RWPE2 (cell line): Measurements from ENCODE around the gene ZNF579.

Experiments used
- ATAC-seq: fragments of 200-7000 bp; cut with Tn5 transposase; 3 replicates; pipeline ENCODE4 v1.9.1; 2021; ENCODE audit warnings: low read depth
- DNase-seq: peaks from one replicate; pipeline ENCODE4 v3.0.0-alpha.2; 2020; ENCODE audit warnings: low spot score
- H3K27ac ChIP-seq: fragments of 450-650 bp; 2 replicates; pipeline ENCODE4 v1.5.1; 2017; ENCODE audit warnings: mild to moderate bottlenecking; ENCODE audit not compliant: poor library complexity, severe bottlenecking
- H3K27me3 ChIP-seq: fragments of 250-450 bp; sonication (Bioruptor Pico); 2 replicates; pipeline ENCODE4 v1.5.1; 2021; ENCODE audit warnings: mild to moderate bottlenecking, moderate library complexity; ENCODE audit not compliant: insufficient read depth, poor library complexity, severe bottlenecking
- H3K36me3 ChIP-seq: fragments of 250-450 bp; sonication (Bioruptor Pico); 2 replicates; pipeline ENCODE4 v1.5.1; 2020; ENCODE audit warnings: low read depth, mild to moderate bottlenecking, moderate library complexity
- H3K4me1 ChIP-seq: fragments of 250-450 bp; sonication (Bioruptor Pico); 2 replicates; pipeline ENCODE4 v1.5.1; 2021; ENCODE audit warnings: mild to moderate bottlenecking, moderate library complexity; ENCODE audit not compliant: insufficient read depth, poor library complexity, severe bottlenecking
- H3K4me3 ChIP-seq: fragments of 250-450 bp; sonication (Bioruptor Pico); 2 replicates; pipeline ENCODE4 v1.5.1; 2021; ENCODE audit warnings: mild to moderate bottlenecking, moderate library complexity; ENCODE audit not compliant: severe bottlenecking
- H3K9me3 ChIP-seq: fragments of 250-450 bp; sonication (Bioruptor Pico); 2 replicates; pipeline ENCODE4 v1.5.1; 2021; ENCODE audit warnings: mild to moderate bottlenecking, moderate library complexity; ENCODE audit not compliant: severe bottlenecking
- CTCF ChIP-seq: fragments of 450-650 bp; IDR thresholded peaks from one replicate; pipeline ENCODE4 v1.5.1; 2017; ENCODE audit warnings: mild to moderate bottlenecking, moderate library complexity; ENCODE audit not compliant: poor library complexity, severe bottlenecking

The ZNF579 gene

GRCh38 chr19:55554302-55554701 is 26.3 kb downstream of the ZNF579 start:
- TF ChIP-seq CTCF: no peak
- Histone ChIP-seq H3K4me1 (peaks cover 15% of the 10 kb centered on the region), H3K27ac (no peak overlapping the region), H3K4me3 (no peak overlapping the region), H3K9me3 (no peaks in the 10 kb centered on the region), H3K27me3 (no peaks in the 10 kb centered on the region), H3K36me3 (no peaks in the 10 kb centered on the region)
- no peak for DNase-seq
- no peak for ATAC-seq

GRCh38 chr19:55553217-55554182 is 27.1 kb downstream of the ZNF579 start:
- ATAC-seq: no peak
- Histone ChIP-seq H3K27me3 (no peaks in the 10 kb centered on the region), H3K4me1 (peaks cover 20% of the 10 kb centered on the region), H3K27ac (peak overlapping the region; percentile 2), H3K36me3 (no peaks in the 10 kb centered on the region), H3K4me3 (no peak overlapping the region), H3K9me3 (no peaks in the 10 kb centered on the region)
- no peak for DNase-seq
- TF ChIP-seq CTCF: no peak

GRCh38 chr19:55552620-55553019 is 28.0 kb downstream of the ZNF579 start:
- Histone ChIP-seq H3K9me3 (no peaks in the 10 kb centered on the region), H3K4me1 (peaks cover 23% of the 10 kb centered on the region), H3K36me3 (no peaks in the 10 kb centered on the region), H3K27ac (peak overlapping the region; percentile 2), H3K4me3 (no peak overlapping the region), H3K27me3 (no peaks in the 10 kb centered on the region)
- ATAC-seq (peak; percentile 31; the same call in 2 of the 3 replicates), DNase-seq (no peak)
- TF ChIP-seq CTCF: no peak

GRCh38 chr19:55552206-55552605 is 28.4 kb downstream of the ZNF579 start:
- Histone ChIP-seq H3K4me3 (no peak overlapping the region), H3K36me3 (no peaks in the 10 kb centered on the region), H3K9me3 (no peaks in the 10 kb centered on the region), H3K27me3 (no peaks in the 10 kb centered on the region), H3K27ac (no peak overlapping the region), H3K4me1 (peaks cover 28% of the 10 kb centered on the region)
- no peak for TF ChIP-seq CTCF
- no peak for DNase-seq
- ATAC-seq: no peak

- no peaks in the 10 kb centered on the region for H3K9me3 ChIP-seq
- no peak for TF ChIP-seq CTCF
- no peak overlapping the region for H3K4me3 ChIP-seq
- peak overlapping the region; percentile 90 for H3K27ac ChIP-seq
- peaks cover 28% of the 10 kb centered on the region for H3K4me1 ChIP-seq
- no peak for DNase-seq
- no peaks in the 10 kb centered on the region for H3K27me3 ChIP-seq
- H3K36me3 ChIP-seq: no peaks in the 10 kb centered on the region
- ATAC-seq: no peak
Measured at GRCh38 chr19:55550321-55550650, 30.4 kb downstream of the ZNF579 start.
